AG10803 (cell line): ENCODE results near the gene COL27A1.

Source experiments
- DNase-seq: peaks from one replicate; pipeline ENCODE4 v3.0.0; 2010; ENCODE audit warnings: low read depth
- H3K4me3 ChIP-seq: 2 replicates; pipeline ENCODE4 v1.5.1; 2011; ENCODE audit warnings: mild to moderate bottlenecking, low read length, control low read depth
- TF ChIP-seq, protein P1 (sequence below): conservative IDR thresholded peaks from 2 replicates; pipeline ENCODE4 v1.5.1; 2011; ENCODE audit warnings: mild to moderate bottlenecking, low read length, control low read depth, inconsistent platforms

Gene COL27A1

GRCh38 chr9:114210691-114211276, 55.4 kb downstream of the COL27A1 start:
- no peak overlapping the region for H3K4me3 ChIP-seq
- TF ChIP-seq, protein P1, sequence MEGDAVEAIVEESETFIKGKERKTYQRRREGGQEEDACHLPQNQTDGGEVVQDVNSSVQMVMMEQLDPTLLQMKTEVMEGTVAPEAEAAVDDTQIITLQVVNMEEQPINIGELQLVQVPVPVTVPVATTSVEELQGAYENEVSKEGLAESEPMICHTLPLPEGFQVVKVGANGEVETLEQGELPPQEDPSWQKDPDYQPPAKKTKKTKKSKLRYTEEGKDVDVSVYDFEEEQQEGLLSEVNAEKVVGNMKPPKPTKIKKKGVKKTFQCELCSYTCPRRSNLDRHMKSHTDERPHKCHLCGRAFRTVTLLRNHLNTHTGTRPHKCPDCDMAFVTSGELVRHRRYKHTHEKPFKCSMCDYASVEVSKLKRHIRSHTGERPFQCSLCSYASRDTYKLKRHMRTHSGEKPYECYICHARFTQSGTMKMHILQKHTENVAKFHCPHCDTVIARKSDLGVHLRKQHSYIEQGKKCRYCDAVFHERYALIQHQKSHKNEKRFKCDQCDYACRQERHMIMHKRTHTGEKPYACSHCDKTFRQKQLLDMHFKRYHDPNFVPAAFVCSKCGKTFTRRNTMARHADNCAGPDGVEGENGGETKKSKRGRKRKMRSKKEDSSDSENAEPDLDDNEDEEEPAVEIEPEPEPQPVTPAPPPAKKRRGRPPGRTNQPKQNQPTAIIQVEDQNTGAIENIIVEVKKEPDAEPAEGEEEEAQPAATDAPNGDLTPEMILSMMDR: no peak
- DNase-seq: no peak

DNA sequence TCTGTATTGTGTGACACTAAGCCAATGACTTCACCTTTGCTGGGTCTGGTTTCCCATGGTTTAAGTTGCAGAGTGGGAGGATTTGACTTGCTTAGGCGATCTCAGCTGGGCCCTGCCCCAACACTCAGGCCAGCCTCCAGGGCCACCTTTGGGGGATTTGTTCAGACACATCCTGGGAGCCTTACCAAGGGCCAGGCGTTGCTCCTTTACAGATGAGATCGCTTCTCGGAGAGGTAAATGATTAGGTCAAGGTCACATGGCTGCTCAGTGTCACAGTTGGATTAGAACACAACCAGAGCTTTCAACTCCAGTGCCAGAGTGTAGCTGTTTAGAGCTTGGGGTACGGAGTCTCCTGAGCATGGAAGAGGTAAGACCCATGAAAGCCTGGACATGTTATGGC, 57.5 kb downstream of the COL27A1 start:
- DNase-seq: no peak
- no peak overlapping the region for H3K4me3 ChIP-seq
- TF ChIP-seq, protein P1: no peak

- H3K4me3 ChIP-seq: no peak overlapping the region
- no peak for DNase-seq
- TF ChIP-seq, protein P1: no peak
Observed at GRCh38 chr9:114213566-114213965, 58.2 kb downstream of the COL27A1 start.

DNA sequence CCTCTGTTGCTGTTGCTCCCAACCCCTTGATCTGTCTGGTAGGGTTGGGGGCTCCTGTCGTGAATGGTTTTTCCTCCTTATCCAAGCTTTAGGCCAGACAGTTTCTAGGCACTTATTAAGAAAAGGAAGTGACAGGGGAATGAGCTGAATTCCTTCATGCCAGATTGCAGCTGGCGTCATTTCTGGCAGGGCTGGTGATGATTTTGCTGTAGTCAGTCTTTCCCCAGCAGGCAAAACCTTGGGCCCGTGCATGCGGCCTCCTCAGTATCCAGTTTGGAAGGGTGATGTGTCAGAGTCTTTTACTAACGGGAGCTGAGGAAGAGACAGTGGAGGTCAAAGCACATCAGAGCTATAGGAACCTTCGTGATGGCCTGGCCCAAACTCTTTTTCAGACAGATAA, 58.8 kb downstream of the COL27A1 start:
- TF ChIP-seq, protein P1: no peak
- no peak overlapping the region for H3K4me3 ChIP-seq
- DNase-seq: peak; percentile 86

GRCh38 chr9:114214686-114215414, 59.5 kb downstream of the COL27A1 start:
- DNase-seq: no peak
- no peak overlapping the region for H3K4me3 ChIP-seq
- TF ChIP-seq, protein P1: no peak

GRCh38 chr9:114216081-114216480, 60.7 kb downstream of the COL27A1 start:
- peak; percentile 63 for DNase-seq
- TF ChIP-seq, protein P1: no peak
- no peak overlapping the region for H3K4me3 ChIP-seq

- TF ChIP-seq, protein P1: no peak
- no peak for DNase-seq
- no peak overlapping the region for H3K4me3 ChIP-seq
Observed at GRCh38 chr9:114216976-114217375, 61.6 kb downstream of the COL27A1 start.
